SJCRH30 (cell line): Measurements from ENCODE around the gene TRIP6. TPM values are rescaled to one million over a fixed set of nuclear protein-coding genes. Genes with fewer than 3 reads are reported as not detected.
"Not testable (repeated sequence)": the region's sequence is repeated elsewhere in the genome, so short reads cannot be mapped to it uniquely, and the experiment has no call there.

Source experiments
- DNase-seq, 2 experiments: peaks; one replicate each; pipeline ENCODE4 v3.0.0-alpha.2; 2015 to 2020
- H3K27ac ChIP-seq: fragments of 250-450 bp; sonication (Bioruptor Pico); 2 replicates; pipeline ENCODE4 v1.5.1; 2020; ENCODE audit warnings: mild to moderate bottlenecking, moderate library complexity
- H3K27me3 ChIP-seq: fragments of 250-450 bp; sonication (Bioruptor Pico); 2 replicates; pipeline ENCODE4 v1.5.1; 2020; ENCODE audit warnings: mild to moderate bottlenecking, moderate library complexity
- H3K36me3 ChIP-seq: fragments of 250-450 bp; sonication (Bioruptor Pico); 2 replicates; pipeline ENCODE4 v1.5.1; 2020; ENCODE audit warnings: mild to moderate bottlenecking, moderate library complexity
- H3K4me1 ChIP-seq: fragments of 250-450 bp; sonication (Bioruptor Pico); 2 replicates; pipeline ENCODE4 v1.5.1; 2020; ENCODE audit warnings: mild to moderate bottlenecking, moderate library complexity
- H3K4me3 ChIP-seq: fragments of 250-450 bp; sonication (Bioruptor Pico); 2 replicates; pipeline ENCODE4 v1.5.1; 2020; ENCODE audit warnings: mild to moderate bottlenecking, moderate library complexity
- H3K9me3 ChIP-seq: fragments of 250-450 bp; sonication (Bioruptor Pico); replicated peaks from 2 replicates; pipeline ENCODE4 v1.5.1; 2020; ENCODE audit warnings: mild to moderate bottlenecking, moderate library complexity
- total RNA-seq: library from RNA; depleted of rRNA; stranded (reverse); fragments of >200 nt; shearing (Covaris generic); gene quantifications from 2 replicates; pipeline ENCODE4 v1.2.3, GENCODE V29; 2014; rRNA removed

Gene TRIP6
- total RNA-seq, 1 experiment from 2014 or later = 49.3 TPM

GRCh38 chr7:100919779-100920437 lies 52.7 kb downstream of the TRIP6 start:
- not testable (repeated sequence) for DNase-seq, H3K4me1 ChIP-seq, H3K9me3 ChIP-seq, H3K36me3 ChIP-seq, H3K27me3 ChIP-seq, H3K27ac ChIP-seq, H3K4me3 ChIP-seq

- no peaks in the 10 kb centered on the region for H3K36me3 ChIP-seq
- H3K4me3 ChIP-seq = no peak overlapping the region
- no peak overlapping the region for H3K27ac ChIP-seq
- H3K4me1 ChIP-seq = no peaks in the 10 kb centered on the region
- H3K27me3 ChIP-seq = no peaks in the 10 kb centered on the region
- no peaks in the 10 kb centered on the region for H3K9me3 ChIP-seq
- DNase-seq = no peak
Measured at GRCh38 chr7:100921039-100921438, 53.9 kb downstream of the TRIP6 start.

Other genes starting within 250 kb of the TRIP6 start
- gene TFR2, start 225.8 kb upstream of the TRIP6 start, total RNA-seq = not detected in 2 replicates
- not detected in 2 replicates for gene ACTL6B, start 210.9 kb upstream of the TRIP6 start, total RNA-seq
- 105 and 112 TPM in 2 replicates for gene GNB2, start 193.6 kb upstream of the TRIP6 start, total RNA-seq
- gene GIGYF1, start 173.1 kb upstream of the TRIP6 start, total RNA-seq = 17.8 and 22.6 TPM in 2 replicates
- 63.9 and 67.9 TPM in 2 replicates for gene POP7, start 161.3 kb upstream of the TRIP6 start, total RNA-seq
- gene EPO, start 146.9 kb upstream of the TRIP6 start, total RNA-seq = not detected in 2 replicates
- gene ZAN, start 133.8 kb upstream of the TRIP6 start, total RNA-seq = not detected in 2 replicates
- 61.7 and 62.3 TPM in 2 replicates for gene EPHB4, start 39.9 kb upstream of the TRIP6 start, total RNA-seq
- 12.2 and 15.0 TPM in 2 replicates for gene SLC12A9, start 14.7 kb upstream of the TRIP6 start, total RNA-seq
- 140 and 156 TPM in 2 replicates for gene SRRT, start 7.7 kb downstream of the TRIP6 start, total RNA-seq
- 5.5 and 6.1 TPM in 2 replicates for gene UFSP1, start 22.3 kb downstream of the TRIP6 start, total RNA-seq
- 1.3 and 1.5 TPM in 2 replicates for gene ACHE, start 28.5 kb downstream of the TRIP6 start, total RNA-seq
- gene MUC3A, start 82.1 kb downstream of the TRIP6 start, total RNA-seq = 0.02 TPM in 1 of 2 replicates, not detected in the other
- 1.2 and 2.1 TPM in 2 replicates for gene MUC12, start 102.2 kb downstream of the TRIP6 start, total RNA-seq
- gene MUC17, start 152.7 kb downstream of the TRIP6 start, total RNA-seq = not detected in 2 replicates
- 6.7 and 8.3 TPM in 2 replicates for gene TRIM56, start 218.1 kb downstream of the TRIP6 start, total RNA-seq